HG02840 (cell line): Measurements from ENCODE around the gene FGD4.

Experiments
- ATAC-seq: cut with Tn5 transposase; IDR thresholded peaks from one replicate; pipeline ENCODE4 v1.9.1; 2021; ENCODE audit warnings: mild to moderate bottlenecking, moderate library complexity, moderate number of reproducible peaks; ENCODE audit not compliant: unreplicated experiment, low FRiP score

FGD4 gene

DNA sequence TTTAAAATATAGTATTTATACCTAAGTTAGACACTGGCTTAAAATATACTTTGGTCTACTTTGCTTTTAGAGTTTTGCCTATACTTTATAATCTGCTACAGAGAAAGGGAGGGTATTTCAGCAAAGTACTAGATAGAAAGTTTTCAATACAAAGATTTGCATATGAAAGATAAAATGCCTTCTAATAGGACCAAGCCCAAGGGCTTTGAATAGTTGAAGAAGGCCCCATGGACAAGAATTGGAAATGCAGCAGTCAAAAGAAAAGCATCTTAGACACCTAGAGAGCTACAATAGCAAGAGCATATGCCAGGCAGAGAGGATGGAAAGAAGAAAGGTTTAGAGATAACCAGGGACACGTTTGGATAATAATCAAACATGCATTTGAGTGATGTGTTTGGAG is 196.7 kb downstream of the FGD4 start:
- no peak for ATAC-seq

GRCh38 chr12:32598688-32599087 is 199.3 kb downstream of the FGD4 start:
- no peak for ATAC-seq

DNA sequence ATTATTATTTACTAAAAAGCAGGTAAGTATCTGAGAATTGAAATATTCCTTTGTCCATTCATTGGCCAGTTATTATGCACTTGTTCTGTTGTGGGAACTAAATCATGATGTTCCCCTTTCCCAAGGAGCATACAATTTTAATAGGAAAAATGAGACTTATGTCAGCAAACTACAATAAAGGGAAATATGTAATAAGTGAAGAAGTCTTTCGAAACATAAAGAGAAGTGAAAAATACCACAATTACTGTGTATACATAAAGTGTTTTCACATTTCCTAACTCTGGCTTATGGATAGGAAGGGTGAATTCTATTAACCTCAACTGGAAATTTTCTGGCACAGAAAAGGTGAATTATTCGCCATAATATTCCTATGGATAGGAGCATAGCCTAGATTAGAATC is 201.3 kb downstream of the FGD4 start:
- no peak for ATAC-seq

DNA sequence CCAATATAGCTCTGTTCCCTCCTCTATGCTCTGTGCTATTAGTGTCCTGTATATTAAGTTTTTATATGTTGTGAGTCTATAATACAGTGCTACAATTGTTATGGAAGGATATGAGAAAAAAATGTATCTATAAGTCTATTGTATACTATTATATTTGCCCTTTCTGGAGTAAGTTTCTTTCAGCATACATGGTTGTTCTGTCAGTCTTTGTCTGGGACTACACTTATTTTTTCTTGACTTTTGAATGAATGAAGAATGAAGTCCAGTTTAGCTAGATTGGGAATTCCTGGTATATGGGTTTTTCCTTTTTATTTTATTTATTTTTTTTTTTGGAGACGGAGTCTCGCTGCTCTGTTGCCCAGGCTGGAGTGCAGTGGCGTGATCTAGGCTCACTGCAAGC is 203.7 kb downstream of the FGD4 start:
- ATAC-seq, result no peak

- ATAC-seq, result peak; percentile 88
Measured at GRCh38 chr12:32603858-32604257, 204.5 kb downstream of the FGD4 start.

DNA sequence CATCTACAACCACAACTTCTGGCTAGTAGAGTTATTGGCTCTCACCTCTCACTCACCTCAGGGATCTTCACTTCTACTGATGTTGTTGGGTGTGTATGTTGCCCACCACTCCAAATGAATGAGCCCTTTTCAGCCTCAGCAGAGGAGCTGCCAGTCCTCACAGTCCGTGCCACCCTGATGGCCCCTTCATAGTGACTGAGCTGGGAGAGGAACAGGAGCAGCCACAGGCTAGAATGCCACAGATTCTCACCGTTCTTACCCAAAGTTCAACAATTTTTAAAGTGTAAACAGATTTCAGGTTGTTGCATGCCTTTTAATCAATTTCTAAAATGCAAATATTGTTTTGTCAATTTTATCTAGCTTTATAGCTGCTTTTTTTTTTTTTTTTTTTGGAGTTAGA is 205.2 kb downstream of the FGD4 start:
- no peak for ATAC-seq

- no peak for ATAC-seq
Measured at GRCh38 chr12:32605326-32606095, 206.2 kb downstream of the FGD4 start.

DNA sequence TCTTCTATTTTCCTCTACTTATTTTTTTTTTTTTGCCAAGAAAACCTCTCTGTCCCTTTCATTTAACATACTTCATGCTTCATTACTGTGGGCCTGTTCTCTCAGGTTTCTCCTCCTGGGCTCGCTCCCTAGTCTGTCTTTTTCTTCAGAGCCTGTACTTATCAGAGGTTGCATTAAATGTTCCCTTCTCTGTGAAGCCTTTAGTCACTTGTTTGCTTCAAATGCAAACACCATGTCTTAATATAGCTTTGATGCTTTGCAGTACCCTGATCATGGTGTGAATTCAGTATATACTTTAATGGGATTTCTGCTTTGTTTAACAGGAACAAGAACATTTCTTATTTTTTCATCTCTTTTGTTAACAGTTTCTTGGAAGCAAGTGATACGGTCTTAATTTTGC is 207.1 kb downstream of the FGD4 start:
- ATAC-seq, result no peak

- ATAC-seq, result no peak
Measured at GRCh38 chr12:32609966-32610365, 210.6 kb downstream of the FGD4 start.

DNA sequence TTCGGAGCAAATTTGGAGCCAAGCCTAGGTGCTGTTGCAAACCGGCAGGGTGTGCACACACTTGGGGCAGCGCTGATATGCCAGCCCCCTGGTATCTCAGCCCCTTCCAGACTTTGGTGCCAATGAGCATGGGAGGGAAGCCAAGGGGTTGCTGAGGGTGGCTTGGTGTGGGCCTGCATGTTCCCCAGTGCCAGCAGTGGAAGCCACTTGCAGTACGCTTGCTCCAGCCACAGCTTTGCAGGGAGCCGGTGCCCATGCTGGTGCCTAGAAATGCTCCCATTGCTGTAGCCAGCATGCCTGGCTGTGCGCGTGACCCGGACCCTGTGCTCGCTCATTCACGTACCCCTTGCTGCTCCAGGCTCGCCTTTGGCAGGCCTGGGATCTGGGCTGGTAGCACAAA is 212.6 kb downstream of the FGD4 start:
- no peak for ATAC-seq

GRCh38 chr12:32612658-32613614 is 213.6 kb downstream of the FGD4 start:
- no peak for ATAC-seq

DNA sequence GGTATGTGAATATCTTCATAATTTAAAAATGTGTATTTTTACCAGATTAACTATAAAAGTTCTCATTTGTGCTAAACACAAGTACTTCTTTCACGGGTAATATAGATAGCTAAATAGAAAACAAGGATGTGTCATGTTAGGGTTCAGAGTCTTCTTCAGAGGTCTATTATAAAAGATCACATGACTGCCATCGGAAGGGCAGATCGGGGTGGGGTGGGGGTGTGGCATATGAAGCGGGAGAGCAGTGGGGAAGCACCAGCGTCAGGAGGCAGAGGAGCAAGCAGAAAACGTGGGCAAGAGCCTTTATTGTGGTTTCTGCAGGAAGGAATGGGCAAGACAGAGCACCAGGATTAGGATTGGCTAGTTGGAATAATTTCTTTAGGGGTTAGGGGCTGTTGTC is 216.1 kb downstream of the FGD4 start:
- no peak for ATAC-seq

DNA sequence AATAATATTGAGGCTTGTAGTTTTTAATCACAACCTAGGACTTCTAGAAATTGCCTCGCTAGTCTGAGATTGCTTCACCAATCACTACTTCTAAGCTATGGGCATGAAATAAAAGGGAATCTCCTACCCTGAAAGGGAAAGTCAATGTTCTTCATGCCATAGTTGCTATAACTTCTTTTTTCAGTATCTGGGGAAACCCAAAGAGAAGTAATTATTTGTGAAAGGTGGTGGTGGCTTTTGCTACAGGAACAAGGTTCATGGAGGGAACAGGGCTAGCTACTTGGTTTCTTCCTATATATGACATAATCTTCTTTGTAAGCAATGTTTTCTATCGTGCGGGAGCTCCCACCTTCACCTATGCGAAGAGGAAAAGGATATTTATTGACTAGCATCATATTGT is 218.2 kb downstream of the FGD4 start:
- no peak for ATAC-seq

DNA sequence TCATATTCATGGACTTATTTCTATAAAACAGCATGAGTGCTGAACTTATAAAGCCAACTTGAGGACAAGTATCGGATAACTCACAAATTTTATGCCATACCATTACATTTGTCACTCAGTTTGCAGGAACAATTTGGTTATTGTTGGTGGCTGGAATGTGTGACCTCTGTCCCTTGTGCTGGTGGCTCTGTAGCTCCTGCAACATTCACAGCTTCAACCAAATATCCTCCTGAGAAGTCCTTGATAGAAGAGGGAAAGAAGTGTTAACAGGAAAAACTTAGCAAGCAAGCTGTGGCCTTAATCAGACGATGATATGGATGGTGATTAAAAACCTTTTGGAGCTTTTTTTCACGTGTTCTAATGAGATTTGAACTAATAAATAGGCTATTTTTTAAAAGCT is 218.8 kb downstream of the FGD4 start:
- ATAC-seq, result no peak

DNA sequence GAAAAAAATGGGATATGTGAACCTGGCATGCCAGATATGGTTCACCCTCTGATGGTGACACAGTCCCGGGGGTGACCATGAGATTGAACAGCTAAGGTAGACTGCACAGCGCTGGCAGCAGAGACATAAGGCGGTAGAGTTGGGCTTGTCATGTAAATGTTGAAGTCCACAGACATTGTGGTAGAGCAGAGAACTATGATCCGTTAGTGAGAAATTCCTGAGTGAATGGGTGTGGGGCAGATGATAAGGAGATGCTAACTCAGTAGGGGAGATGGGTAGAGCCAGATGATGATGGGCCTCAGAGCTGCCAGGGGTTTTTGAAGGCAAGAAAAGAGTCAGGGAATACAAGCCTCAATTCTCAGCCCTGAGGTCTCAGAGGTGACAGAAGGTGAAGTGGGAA is 228.6 kb downstream of the FGD4 start:
- no peak for ATAC-seq

GRCh38 chr12:32641287-32641901 is 242.0 kb downstream of the FGD4 start:
- no peak for ATAC-seq

DNA sequence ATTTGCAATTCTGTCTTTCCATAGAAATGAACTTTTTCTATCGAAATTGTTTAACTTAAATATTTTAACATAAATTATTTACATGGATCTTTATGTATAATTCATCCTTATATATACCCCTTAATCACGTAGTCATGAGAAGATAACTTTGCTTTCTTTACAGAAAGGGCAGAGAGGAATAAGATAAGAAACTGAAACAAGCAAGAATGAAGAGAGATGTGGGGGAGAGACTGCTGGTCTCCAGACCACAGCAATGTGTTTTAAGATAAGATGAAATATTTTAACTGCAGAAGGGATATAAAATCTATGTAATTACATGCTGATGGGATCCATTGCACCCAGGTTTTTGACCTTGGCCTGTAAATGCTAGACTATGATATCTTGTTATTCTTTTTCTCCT is 245.1 kb downstream of the FGD4 start:
- ATAC-seq, result no peak

DNA sequence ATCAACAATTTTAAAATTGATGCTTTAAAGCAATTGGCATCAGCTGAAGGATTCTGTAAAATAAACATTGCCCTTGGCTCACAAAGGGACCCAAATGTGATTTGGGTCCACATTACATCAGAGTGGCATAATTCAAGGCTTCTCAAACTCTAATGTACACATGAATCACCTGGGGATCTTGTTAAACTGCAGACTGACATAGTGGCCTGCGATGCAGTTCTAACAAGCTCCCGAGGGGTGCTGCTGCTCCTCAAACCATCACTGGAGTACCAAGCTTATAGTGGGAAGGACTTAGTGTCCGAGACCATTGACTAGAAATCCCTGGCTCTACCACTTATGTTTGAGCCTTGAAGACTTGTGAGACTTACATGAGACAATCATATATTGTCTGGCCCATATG is 247.9 kb downstream of the FGD4 start:
- no peak for ATAC-seq

GRCh38 chr12:32650508-32650907 is 251.2 kb downstream of the FGD4 start:
- ATAC-seq, result no peak

GRCh38 chr12:32651151-32651955 is 252.0 kb downstream of the FGD4 start:
- no peak for ATAC-seq

GRCh38 chr12:32651956-32652210 is 252.5 kb downstream of the FGD4 start:
- no peak for ATAC-seq
